Measurements from ENCODE around the gene OR1J1. TPM values are rescaled to one million over a fixed set of nuclear protein-coding genes. Genes with fewer than 3 reads are reported as not detected.

The OR1J1 gene, protein sequence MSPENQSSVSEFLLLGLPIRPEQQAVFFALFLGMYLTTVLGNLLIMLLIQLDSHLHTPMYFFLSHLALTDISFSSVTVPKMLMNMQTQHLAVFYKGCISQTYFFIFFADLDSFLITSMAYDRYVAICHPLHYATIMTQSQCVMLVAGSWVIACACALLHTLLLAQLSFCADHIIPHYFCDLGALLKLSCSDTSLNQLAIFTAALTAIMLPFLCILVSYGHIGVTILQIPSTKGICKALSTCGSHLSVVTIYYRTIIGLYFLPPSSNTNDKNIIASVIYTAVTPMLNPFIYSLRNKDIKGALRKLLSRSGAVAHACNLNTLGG
- total RNA-seq (not detected), polyA plus RNA-seq (ENCODE audit: insufficient read depth, low read depth, low replicate concordance) (not detected)
- long read RNA-seq, donor 1, result 0 reads
- long read RNA-seq, donor 2, result 0 reads
- long read RNA-seq, donor 3, result 0 reads
- long read RNA-seq, donor 4, result 0 reads
- long read RNA-seq, donor 5, result 0 reads
- long read RNA-seq, donor 6, result 0 reads
- long read RNA-seq, donor 7, result 0 reads
- long read RNA-seq, donor 8, result 0 reads
- long read RNA-seq, donor 9, result 0 reads
- long read RNA-seq, donor 10, result 0 reads

DNA sequence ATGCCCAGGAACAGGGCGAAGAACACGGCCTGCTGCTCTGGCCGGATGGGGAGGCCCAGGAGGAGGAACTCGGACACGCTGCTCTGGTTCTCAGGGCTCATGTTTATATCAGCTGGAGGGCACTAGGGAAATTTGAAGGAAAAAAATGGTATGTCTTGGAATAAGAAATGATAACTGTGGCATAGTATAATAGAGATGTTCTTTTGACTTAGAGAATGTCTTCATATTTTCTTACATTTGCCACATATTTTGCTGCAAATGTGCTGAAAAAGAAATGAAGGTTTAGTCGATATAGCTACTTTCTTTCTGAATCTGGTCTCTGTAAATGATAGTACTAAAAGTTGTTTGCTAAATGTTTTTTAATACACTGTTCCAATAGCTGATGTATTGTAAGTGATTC, at the start of gene OR1J1:
Gene OR1J1, minus strand, starts transcription at position 101 of the 400 bp plus-strand sequence. Its CDS starts 0 bp downstream, at position 101.
- DNase-seq, result no peak
- no peak within 1 kb of the TSS for H3K27ac ChIP-seq (ENCODE audit: low read depth in 2 of 2, low read length in 2 of 2)
- H3K9me3 ChIP-seq (ENCODE audit: control insufficient read depth in 2 of 3, insufficient read depth in 1 of 3, low read length in 3 of 3), result no peaks in the 10 kb centered on the region
- no peak for FAIRE-seq
- no peaks in the 10 kb centered on the region for H3K36me3 ChIP-seq (ENCODE audit: control insufficient read depth in 2 of 3, insufficient read depth in 3 of 3, low read length in 3 of 3)
- intact Hi-C loops (cut with DNase I), result no loop called here
- no peaks in the 10 kb centered on the region for H3K4me1 ChIP-seq (ENCODE audit: control insufficient read depth in 2 of 3, insufficient read depth in 2 of 3, low read depth in 1 of 3, low read length in 3 of 3)
- no peak within 1 kb of the TSS for H3K9ac ChIP-seq (ENCODE audit: low read length in 3 of 3)
- no peaks in the 10 kb centered on the region for H3K27me3 ChIP-seq (ENCODE audit: control insufficient read depth, insufficient read depth, low read length)
- TF ChIP-seq, protein P1, sequence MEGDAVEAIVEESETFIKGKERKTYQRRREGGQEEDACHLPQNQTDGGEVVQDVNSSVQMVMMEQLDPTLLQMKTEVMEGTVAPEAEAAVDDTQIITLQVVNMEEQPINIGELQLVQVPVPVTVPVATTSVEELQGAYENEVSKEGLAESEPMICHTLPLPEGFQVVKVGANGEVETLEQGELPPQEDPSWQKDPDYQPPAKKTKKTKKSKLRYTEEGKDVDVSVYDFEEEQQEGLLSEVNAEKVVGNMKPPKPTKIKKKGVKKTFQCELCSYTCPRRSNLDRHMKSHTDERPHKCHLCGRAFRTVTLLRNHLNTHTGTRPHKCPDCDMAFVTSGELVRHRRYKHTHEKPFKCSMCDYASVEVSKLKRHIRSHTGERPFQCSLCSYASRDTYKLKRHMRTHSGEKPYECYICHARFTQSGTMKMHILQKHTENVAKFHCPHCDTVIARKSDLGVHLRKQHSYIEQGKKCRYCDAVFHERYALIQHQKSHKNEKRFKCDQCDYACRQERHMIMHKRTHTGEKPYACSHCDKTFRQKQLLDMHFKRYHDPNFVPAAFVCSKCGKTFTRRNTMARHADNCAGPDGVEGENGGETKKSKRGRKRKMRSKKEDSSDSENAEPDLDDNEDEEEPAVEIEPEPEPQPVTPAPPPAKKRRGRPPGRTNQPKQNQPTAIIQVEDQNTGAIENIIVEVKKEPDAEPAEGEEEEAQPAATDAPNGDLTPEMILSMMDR (IDR thresholded peaks at IDR 0.05; ENCODE audit: borderline replicate concordance, extremely low read depth, insufficient read depth), result no peak
- no peak within 1 kb of the TSS for H3K4me3 ChIP-seq (ENCODE audit: low read length in 3 of 3)

DNA sequence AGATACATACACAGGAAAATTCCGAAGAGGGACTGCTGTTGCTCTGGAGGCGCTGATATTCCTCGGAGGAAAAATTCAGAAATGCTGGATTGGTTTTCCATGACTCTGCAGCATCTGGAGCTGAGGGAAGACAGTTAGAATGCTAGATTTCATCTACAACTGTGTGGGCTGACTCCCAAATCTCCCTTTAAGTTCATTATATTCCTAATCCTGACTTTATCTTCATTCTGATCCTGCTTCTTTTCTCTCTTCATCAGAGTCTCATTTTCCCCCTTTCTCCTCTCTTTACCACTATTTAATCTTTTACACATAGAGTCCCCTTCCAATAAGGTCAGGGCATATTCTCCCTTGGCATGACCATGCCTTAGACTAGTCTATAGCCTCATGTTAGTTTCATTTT, 49.5 kb upstream of the OR1J1 start, which contains the start of gene OR1N1:
Gene OR1N1, minus strand, starts transcription at position 101 of the 400 bp plus-strand sequence. Its CDS starts 0 bp downstream, at position 101.
- H3K27me3 ChIP-seq (ENCODE audit: control insufficient read depth, insufficient read depth, low read length), result no peaks in the 10 kb centered on the region
- TF ChIP-seq, protein P1 (IDR thresholded peaks at IDR 0.05; ENCODE audit: borderline replicate concordance, extremely low read depth, insufficient read depth), result no peak
- FAIRE-seq (no peak), DNase-seq (no peak)
- no peak within 1 kb of the TSS for H3K9ac ChIP-seq (ENCODE audit: low read length in 3 of 3)
- no peak within 1 kb of the TSS for H3K27ac ChIP-seq (ENCODE audit: low read depth in 2 of 2, low read length in 2 of 2)
- H3K36me3 ChIP-seq (ENCODE audit: control insufficient read depth in 2 of 3, insufficient read depth in 3 of 3, low read length in 3 of 3), result no peaks in the 10 kb centered on the region
- no peak within 1 kb of the TSS for H3K4me3 ChIP-seq (ENCODE audit: low read length in 3 of 3)
- intact Hi-C loops (cut with DNase I), result no loop called here
- no peaks in the 10 kb centered on the region for H3K4me1 ChIP-seq (ENCODE audit: control insufficient read depth in 2 of 3, insufficient read depth in 2 of 3, low read depth in 1 of 3, low read length in 3 of 3)
- no peaks in the 10 kb centered on the region for H3K9me3 ChIP-seq (ENCODE audit: control insufficient read depth in 2 of 3, insufficient read depth in 1 of 3, low read length in 3 of 3)

DNA sequence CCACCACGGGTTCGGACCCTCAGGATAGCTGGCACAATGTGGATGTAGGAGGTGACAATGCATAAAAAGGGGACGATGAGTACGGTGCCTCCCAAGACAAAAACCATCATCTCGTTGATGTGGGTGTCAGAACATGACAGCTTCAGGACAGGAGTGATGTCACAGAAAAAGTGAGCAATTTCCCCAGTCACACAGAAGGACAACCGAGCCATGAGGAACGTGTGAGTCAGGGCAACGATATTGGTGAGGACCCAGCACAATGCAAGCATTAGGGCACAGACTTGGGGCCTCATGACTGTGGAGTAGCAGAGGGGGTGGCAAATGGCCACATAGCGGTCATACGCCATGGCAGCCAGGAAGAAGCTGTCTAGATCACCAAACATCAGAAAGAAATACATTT, 48.9 kb upstream of the OR1J1 start:
- H3K27me3 ChIP-seq (ENCODE audit: control insufficient read depth, insufficient read depth, low read length), result no peaks in the 10 kb centered on the region
- no peaks in the 10 kb centered on the region for H3K36me3 ChIP-seq (ENCODE audit: control insufficient read depth in 2 of 3, insufficient read depth in 3 of 3, low read length in 3 of 3)
- FAIRE-seq (no peak), DNase-seq (no peak)
- H3K4me3 ChIP-seq (ENCODE audit: low read length in 3 of 3), result no peak overlapping the region
- TF ChIP-seq, protein P1 (IDR thresholded peaks at IDR 0.05; ENCODE audit: borderline replicate concordance, extremely low read depth, insufficient read depth), result no peak
- H3K9ac ChIP-seq (ENCODE audit: low read length in 3 of 3), result no peak overlapping the region
- H3K4me1 ChIP-seq (ENCODE audit: control insufficient read depth in 2 of 3, insufficient read depth in 2 of 3, low read depth in 1 of 3, low read length in 3 of 3), result no peaks in the 10 kb centered on the region
- intact Hi-C loops (cut with DNase I), result no loop called here
- no peaks in the 10 kb centered on the region for H3K9me3 ChIP-seq (ENCODE audit: control insufficient read depth in 2 of 3, insufficient read depth in 1 of 3, low read length in 3 of 3)
- H3K27ac ChIP-seq (ENCODE audit: low read depth in 2 of 2, low read length in 2 of 2), result no peak overlapping the region

All from kidney (tissue), 22 donors.